ENCODE measurements around the gene ANKZF1. TPM values are rescaled to one million over a fixed set of nuclear protein-coding genes. Genes with fewer than 3 reads are reported as not detected.
A peak's percentile ranks its signal among the peaks of the same experiment; 100 is the strongest.
"Not testable (repeated sequence)": the region's sequence is repeated elsewhere in the genome, so short reads cannot be mapped to it uniquely, and the experiment has no call there.

Gene ANKZF1
- total RNA-seq, 4 donors from 2014 or later = 79.9 to 338 (median 164) TPM

GRCh38 chr2:219252570-219252899 lies 22.9 kb downstream of the ANKZF1 start:
- DNase-seq = no peak

DNA sequence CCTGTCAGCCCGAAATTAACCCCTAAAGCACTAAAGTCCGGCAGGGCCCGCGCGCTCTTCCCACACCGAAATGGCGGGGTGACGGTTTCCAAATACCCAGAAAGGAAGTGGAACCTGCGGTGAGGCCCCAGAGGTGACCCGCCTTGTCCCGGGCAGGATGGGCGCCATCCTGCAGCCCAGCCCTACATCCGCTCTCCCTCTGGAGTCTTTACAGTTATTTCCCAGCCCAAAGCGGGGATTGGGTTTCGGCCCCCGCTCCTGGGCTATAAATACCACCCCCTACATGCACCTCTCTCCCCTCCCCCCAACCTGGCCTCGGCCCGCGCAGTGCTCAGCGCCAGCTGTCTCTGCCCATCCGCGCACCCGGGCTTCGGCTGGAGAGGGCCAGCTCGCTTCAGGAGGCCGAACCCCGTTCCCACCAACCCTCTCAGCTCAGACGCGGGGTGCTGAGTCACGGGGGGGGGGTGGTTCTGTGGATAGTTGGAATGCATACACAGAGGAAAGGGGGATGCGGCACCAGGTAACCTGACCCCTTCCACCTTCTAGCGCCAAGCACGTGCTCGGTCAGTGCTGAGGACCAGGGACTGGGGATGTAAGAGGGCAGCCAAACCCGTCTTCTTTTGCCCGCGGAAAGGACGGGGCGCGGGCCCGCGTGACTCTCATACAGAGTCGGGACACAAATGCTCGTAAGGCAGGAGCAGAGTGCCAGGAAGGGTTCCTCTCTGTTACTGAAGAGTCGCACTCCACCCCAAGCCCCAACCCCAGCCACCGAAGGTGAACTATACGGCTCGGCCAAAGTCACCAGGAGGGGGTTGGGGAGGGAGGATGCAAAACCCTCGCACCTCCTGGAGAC lies 23.5 kb downstream of the ANKZF1 start, which contains the start of gene TUBA4B:
Gene TUBA4B (plus strand): TSS at position 344 of the 853 bp plus-strand sequence. CDS start 165 bp downstream, at position 509.
- peak within 1 kb of the TSS; percentile 56 to 93 (median 87) for H3K4me3 ChIP-seq
- TF ChIP-seq, protein P1, sequence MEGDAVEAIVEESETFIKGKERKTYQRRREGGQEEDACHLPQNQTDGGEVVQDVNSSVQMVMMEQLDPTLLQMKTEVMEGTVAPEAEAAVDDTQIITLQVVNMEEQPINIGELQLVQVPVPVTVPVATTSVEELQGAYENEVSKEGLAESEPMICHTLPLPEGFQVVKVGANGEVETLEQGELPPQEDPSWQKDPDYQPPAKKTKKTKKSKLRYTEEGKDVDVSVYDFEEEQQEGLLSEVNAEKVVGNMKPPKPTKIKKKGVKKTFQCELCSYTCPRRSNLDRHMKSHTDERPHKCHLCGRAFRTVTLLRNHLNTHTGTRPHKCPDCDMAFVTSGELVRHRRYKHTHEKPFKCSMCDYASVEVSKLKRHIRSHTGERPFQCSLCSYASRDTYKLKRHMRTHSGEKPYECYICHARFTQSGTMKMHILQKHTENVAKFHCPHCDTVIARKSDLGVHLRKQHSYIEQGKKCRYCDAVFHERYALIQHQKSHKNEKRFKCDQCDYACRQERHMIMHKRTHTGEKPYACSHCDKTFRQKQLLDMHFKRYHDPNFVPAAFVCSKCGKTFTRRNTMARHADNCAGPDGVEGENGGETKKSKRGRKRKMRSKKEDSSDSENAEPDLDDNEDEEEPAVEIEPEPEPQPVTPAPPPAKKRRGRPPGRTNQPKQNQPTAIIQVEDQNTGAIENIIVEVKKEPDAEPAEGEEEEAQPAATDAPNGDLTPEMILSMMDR (IDR thresholded peaks at IDR 0.05) = no peak
- TF ChIP-seq POLR2A (IDR thresholded peaks at IDR 0.05) = no peak
- peak within 1 kb of the TSS; percentile 81 to 98 (median 91) for H3K27ac ChIP-seq
- H3K27me3 ChIP-seq = no peaks in the 10 kb centered on the region
- no peaks in the 10 kb centered on the region for H3K9me3 ChIP-seq
- H3K36me3 ChIP-seq = peaks cover 0 to 13% (median 0%) of the 10 kb centered on the region in 3 donors
- H3K4me1 ChIP-seq = peaks cover 7 to 60% (median 32%) of the 10 kb centered on the region in 4 donors
- peak; percentile 64 to 81 (median 72) for DNase-seq

More at GRCh38 chr2:219252570-219252899, 22.9 kb downstream of the ANKZF1 start:
- Histone ChIP-seq H3K4me1 (peaks cover 7 to 65% (median 37%) of the 10 kb centered on the region in 4 donors), H3K27ac (peak overlapping the region; percentile 81 to 98 (median 91)), H3K4me3 (peak overlapping the region; percentile 56 to 93 (median 87)), H3K27me3 (no peaks in the 10 kb centered on the region), H3K36me3 (peaks cover 0 to 13% (median 0%) of the 10 kb centered on the region in 3 donors), H3K9me3 (no peaks in the 10 kb centered on the region)
- TF ChIP-seq, protein P1 (IDR thresholded peaks at IDR 0.05) = no peak
- TF ChIP-seq POLR2A (IDR thresholded peaks at IDR 0.05) = no peak

DNA sequence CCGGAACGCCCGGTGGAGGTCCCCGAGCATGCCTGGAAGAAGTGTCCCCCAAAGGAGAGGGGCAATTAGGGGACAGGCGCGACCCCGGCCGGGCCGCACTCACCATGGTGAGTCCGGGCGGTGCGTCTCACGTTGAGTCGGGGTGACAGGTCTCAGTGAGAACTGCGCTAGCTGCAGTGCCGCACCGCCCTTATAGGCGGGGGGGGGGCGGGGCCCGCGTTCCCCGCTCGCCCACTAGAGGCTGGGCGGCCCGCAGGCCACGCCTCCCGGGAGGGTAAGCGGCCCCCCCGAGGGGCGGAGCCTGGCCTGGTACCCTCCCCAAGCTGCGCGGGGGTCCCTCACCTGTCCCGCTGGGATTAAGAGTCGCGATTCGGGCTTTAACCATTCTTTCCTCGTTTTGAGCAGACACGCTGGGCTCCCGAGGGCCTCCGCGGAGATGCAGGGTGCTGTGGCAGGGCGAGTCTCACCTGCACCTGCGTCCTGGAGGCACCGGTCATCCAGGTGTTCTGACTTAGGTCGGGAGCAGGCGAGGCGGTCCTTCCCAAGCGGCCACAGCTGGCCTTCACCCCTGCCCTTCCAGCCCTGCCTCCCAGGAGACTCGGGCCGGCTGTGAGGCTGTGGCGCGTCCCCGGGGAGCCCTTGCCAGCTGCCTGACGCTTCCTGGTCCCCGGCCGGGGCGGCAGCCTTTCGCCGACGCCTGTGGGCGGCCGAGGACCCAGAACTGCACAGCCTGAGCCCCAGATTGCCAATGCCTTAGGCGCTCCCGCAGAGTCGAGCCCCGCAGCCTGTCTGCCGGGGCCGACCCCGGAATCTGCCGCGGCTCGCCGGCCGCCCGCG lies 24.4 kb downstream of the ANKZF1 start, which contains the start of gene TUBA4A:
Gene TUBA4A (minus strand): TSS at position 166 of the 837 bp plus-strand sequence. CDS start 60 bp downstream, at position 106.
- Histone ChIP-seq H3K27me3 (no peaks in the 10 kb centered on the region), H3K27ac (peak within 1 kb of the TSS; percentile 81 to 98 (median 91)), H3K4me1 (peaks cover 5 to 51% (median 24%) of the 10 kb centered on the region in 4 donors), H3K9me3 (no peaks in the 10 kb centered on the region), H3K36me3 (peaks cover 0 to 13% (median 0%) of the 10 kb centered on the region in 3 donors), H3K4me3 (peak within 1 kb of the TSS; percentile 56 to 93 (median 87))
- TF ChIP-seq, protein P1 (IDR thresholded peaks at IDR 0.05) = peak in 3 of 6 experiments; percentile 38 to 42 (median 41)
- peak; percentile 99 to 100 for TF ChIP-seq POLR2A (IDR thresholded peaks at IDR 0.05)
- peak; percentile 94 to 97 (median 96) for DNase-seq

GRCh38 chr2:219254590-219255201 lies 25.1 kb downstream of the ANKZF1 start:
- peak overlapping the region; percentile 81 to 98 (median 91) for H3K27ac ChIP-seq
- peak overlapping the region; percentile 56 to 93 (median 87) for H3K4me3 ChIP-seq
- peaks cover 1 to 44% (median 18%) of the 10 kb centered on the region in 4 donors for H3K4me1 ChIP-seq
- H3K36me3 ChIP-seq = peaks cover 0 to 13% (median 0%) of the 10 kb centered on the region in 3 donors
- no peaks in the 10 kb centered on the region for H3K9me3 ChIP-seq
- no peaks in the 10 kb centered on the region for H3K27me3 ChIP-seq
- DNase-seq = peak in 1 of 3 donors; percentile 60
- TF ChIP-seq, protein P1 (IDR thresholded peaks at IDR 0.05) = no peak
- TF ChIP-seq POLR2A (IDR thresholded peaks at IDR 0.05) = no peak

GRCh38 chr2:219258942-219259341 lies 29.3 kb downstream of the ANKZF1 start:
- H3K4me3 ChIP-seq = not testable (repeated sequence)

More at GRCh38 chr2:219258942-219259341, 29.3 kb downstream of the ANKZF1 start:
- H3K27me3 ChIP-seq, H3K27ac ChIP-seq, H3K4me1 ChIP-seq, H3K9me3 ChIP-seq, H3K36me3 ChIP-seq, DNase-seq: not testable (repeated sequence)

Data from Peyer's patch (tissue), 4 donors.